ENCODE data around the gene ARFRP1.
A peak's percentile ranks its signal among the peaks of the same experiment; 100 is the strongest.

Gene ARFRP1, protein sequence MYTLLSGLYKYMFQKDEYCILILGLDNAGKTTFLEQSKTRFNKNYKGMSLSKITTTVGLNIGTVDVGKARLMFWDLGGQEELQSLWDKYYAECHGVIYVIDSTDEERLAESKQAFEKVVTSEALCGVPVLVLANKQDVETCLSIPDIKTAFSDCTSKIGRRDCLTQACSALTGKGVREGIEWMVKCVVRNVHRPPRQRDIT

DNA sequence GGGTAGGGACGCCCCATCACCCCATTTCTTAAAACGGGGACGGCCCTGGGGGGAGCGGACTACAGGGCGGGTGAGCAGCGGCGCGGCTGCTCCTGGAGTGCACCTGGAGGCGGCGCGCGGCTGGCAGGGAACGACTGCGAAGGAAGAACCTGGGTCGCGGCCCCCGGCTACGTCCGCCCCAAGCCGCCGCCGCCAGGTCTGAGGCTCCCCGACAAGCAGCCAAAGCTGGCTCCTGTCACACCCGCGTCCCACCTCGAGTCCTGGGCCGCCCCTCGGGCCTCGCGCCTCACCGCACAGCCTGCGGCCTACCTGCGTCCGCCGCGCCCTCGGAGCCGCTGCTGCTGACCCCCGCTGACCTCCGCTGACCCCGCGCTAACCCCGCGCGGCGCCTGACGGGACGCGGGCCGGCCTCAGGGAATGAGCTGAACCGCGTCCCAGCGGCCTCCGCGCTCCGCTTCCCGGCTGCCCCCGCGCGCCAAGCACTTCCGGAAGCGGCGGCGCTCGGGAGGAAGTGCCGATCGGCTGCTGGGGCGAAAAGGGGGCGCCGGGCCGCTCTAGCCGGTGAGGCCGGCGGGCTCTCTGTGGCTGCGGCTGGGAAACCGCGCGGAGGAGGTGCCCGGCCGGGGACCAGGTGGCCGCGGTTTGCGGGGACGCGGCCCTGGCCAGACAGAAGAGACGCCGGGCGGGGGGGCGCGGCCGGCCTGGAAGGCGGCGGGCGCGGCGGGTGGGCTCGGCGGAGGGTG is at the start of gene ARFRP1, which contains the start of gene ZGPAT:
TSS of gene ARFRP1 (minus strand) at position 419 of the 743 bp plus-strand sequence. CDS start 885 bp downstream, outside the sequence.
TSS of gene ZGPAT (plus strand) at position 482 of the 743 bp plus-strand sequence. CDS start 542 bp downstream, outside the sequence.
- TF ChIP-seq, protein P1, sequence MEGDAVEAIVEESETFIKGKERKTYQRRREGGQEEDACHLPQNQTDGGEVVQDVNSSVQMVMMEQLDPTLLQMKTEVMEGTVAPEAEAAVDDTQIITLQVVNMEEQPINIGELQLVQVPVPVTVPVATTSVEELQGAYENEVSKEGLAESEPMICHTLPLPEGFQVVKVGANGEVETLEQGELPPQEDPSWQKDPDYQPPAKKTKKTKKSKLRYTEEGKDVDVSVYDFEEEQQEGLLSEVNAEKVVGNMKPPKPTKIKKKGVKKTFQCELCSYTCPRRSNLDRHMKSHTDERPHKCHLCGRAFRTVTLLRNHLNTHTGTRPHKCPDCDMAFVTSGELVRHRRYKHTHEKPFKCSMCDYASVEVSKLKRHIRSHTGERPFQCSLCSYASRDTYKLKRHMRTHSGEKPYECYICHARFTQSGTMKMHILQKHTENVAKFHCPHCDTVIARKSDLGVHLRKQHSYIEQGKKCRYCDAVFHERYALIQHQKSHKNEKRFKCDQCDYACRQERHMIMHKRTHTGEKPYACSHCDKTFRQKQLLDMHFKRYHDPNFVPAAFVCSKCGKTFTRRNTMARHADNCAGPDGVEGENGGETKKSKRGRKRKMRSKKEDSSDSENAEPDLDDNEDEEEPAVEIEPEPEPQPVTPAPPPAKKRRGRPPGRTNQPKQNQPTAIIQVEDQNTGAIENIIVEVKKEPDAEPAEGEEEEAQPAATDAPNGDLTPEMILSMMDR (IDR thresholded peaks at IDR 0.05; ENCODE audit: insufficient read depth, low read depth, low read length, missing control alignments), result no peak
- H3K4me3 ChIP-seq (ENCODE audit: low read length), result peak within 1 kb of the TSS; percentile 74
- DNase-seq (ENCODE audit: low read depth), result peak; percentile 88

DNA sequence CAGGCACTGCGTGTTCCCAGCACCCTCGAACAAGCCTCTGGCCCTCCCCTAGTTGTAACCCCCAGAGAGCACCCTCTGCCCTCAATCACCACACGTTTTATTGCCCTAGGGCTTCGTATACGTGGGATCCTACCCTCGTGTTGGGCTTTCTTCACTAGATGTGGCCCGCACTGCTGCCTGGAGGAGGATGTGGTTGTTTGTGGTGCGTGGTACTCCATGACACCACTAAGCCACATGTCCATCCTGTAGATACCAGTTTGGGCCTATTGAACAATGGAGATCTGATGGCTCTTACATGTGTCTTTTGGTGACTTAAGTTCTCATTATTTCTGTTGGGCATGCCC is 48.8 kb upstream of the ARFRP1 start:
- no peak for DNase-seq (ENCODE audit: low read depth)
- no peak overlapping the region for H3K4me3 ChIP-seq (ENCODE audit: low read length)
- TF ChIP-seq, protein P1 (IDR thresholded peaks at IDR 0.05; ENCODE audit: insufficient read depth, low read depth, low read length, missing control alignments), result no peak

DNA sequence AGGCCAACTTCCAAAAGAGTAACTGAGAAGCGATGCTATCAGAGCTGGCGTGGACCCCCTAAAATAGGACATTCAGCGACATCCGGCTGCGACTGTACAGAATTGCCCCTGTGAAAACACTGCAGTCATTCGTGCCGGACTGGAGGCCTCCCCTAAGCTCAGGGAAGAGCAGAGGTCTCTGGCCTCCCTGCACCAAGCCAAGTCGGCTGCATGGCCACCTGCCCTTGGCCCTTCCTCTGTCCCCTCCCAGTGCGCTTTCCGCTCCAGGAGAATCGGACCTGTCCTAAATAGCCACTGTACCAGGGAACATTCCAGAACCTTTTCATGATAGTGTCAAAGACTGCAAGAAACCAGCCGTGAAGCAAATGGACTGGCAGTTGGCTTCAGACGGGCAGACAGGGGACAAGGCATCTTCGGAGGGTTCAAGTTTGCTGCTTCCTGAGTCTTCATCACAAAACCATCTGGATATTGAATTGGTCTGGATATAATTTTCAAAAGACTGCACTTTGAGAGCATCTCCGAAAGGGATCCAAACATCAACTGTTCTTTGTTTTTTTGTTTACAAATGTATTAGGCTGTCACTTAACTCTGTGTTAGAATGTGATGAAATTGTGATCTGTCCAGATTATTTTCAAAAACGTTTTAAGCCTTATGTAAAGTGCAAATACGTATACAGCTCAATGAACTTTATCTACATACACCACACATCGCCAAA is 48.3 kb upstream of the ARFRP1 start:
- TF ChIP-seq, protein P1 (IDR thresholded peaks at IDR 0.05; ENCODE audit: insufficient read depth, low read depth, low read length, missing control alignments), result no peak
- no peak overlapping the region for H3K4me3 ChIP-seq (ENCODE audit: low read length)
- DNase-seq (ENCODE audit: low read depth), result no peak

DNA sequence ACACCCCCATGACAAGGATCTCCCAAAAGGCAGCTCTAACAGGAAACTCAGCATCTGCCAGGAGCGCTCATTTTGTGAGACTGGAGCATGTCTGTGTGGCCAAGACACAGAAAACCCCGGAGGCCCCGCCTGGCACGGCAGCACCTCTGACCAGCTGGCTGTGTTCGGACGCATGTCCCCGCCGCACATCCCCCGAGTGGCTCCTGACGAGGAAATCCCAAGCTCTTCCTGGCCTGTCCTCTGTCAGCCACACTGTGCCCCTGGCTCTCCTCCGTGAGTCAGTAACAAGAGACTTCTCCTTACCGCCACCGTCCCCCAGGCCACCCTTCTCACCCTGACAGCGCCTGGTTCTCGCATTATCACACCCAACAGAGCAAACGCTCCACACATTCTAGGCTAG is 46.2 kb upstream of the ARFRP1 start:
- DNase-seq (ENCODE audit: low read depth), result no peak
- TF ChIP-seq, protein P1 (IDR thresholded peaks at IDR 0.05; ENCODE audit: insufficient read depth, low read depth, low read length, missing control alignments), result no peak
- no peak overlapping the region for H3K4me3 ChIP-seq (ENCODE audit: low read length)

DNA sequence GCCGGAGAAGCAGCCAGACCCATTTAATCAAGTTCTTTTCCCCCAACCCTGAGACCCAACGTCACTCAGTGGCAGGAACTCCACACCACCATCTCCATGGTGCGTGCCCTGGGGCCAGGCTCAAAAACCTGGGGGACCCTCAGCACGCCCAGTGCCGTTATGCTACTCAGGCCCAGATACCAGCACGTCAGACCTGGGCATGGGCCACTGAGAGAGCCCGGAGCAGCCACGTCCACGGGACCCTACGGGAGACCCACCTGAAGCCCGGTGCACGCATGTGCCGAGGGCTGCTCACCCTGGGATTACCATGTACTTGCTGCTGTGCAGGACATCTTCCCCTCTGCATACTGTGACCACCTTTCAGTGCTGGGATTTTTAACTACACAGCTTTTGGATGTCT is 45.6 kb upstream of the ARFRP1 start:
- H3K4me3 ChIP-seq (ENCODE audit: low read length), result no peak overlapping the region
- DNase-seq (ENCODE audit: low read depth), result no peak
- TF ChIP-seq, protein P1 (IDR thresholded peaks at IDR 0.05; ENCODE audit: insufficient read depth, low read depth, low read length, missing control alignments), result no peak

DNA sequence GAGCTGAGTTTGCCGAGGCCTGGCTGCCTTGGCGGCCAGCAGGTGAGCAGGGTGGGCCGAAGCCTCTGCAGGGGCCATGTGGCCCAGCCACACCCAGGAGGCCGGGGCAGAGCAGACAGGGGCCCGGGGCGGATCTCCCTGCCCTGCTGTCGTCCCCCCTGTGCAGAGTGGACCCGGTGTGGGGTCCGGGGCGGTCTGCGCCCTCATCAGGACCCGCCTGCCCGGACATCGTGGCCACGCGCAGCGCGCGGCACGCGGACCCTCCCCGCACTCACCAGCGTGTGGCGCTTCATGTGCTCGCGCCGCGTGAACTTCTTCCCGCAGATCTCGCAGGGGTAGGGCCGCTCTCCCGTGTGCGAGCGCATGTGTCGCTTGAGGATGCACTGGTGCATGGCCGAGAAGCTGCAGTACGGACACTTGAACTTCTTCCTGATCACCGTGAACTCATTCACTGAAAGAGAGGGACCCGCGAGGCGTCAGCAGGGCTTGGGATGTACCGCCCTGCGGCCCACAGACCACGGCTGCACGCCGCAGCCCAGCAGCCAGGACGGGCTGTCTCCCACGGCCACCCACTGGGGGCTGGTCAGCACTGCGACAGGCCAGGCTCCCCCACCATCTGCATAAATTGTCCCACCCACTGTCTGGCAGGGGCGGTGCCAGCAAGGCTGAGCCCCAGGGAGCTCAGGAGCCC is 44.8 kb upstream of the ARFRP1 start:
- TF ChIP-seq, protein P1 (IDR thresholded peaks at IDR 0.05; ENCODE audit: insufficient read depth, low read depth, low read length, missing control alignments), result no peak
- no peak overlapping the region for H3K4me3 ChIP-seq (ENCODE audit: low read length)

More for the DNA sequence above, 44.8 kb upstream of the ARFRP1 start:
- DNase-seq (ENCODE audit: low read depth), result no peak

Data from epithelial cell of esophagus (primary cell).